GM23338 (cell line): ENCODE results near the gene TRMT2A.

Source experiments
- CREB1 ChIP-seq: fragments of 250-450 bp; sonication (Bioruptor Pico); IDR thresholded peaks from 2 replicates; pipeline ENCODE4 v1.5.0; 2020; ENCODE audit warnings: low read depth, mild to moderate bottlenecking, moderate library complexity
- CTCF ChIP-seq, 2 experiments: fragments of 200-600 bp in 1 of 2; sonication (generic) in 1 of 2; conservative IDR thresholded peaks; 2 replicates each; pipeline versions ENCODE4 v1.5.1 to v1.6.1; 2016 to 2017; ENCODE audit warnings: antibody characterized with exemption in 2 of 2, low read depth in 2 of 2, mild to moderate bottlenecking in 2 of 2, moderate library complexity in 1 of 2
- EZH2 ChIP-seq: fragments of 200-600 bp; sonication (generic); IDR thresholded peaks from one replicate; pipeline ENCODE4 v1.8.0; 2017; ENCODE audit warnings: antibody characterized with exemption, mild to moderate bottlenecking, low read depth; ENCODE audit not compliant: unreplicated experiment
- EZH2phosphoT487 ChIP-seq: fragments of 200-600 bp; sonication (generic); IDR thresholded peaks from one replicate; pipeline ENCODE4 v1.8.1; 2018; ENCODE audit warnings: antibody characterized with exemption; ENCODE audit not compliant: unreplicated experiment
- JUNB ChIP-seq: IDR thresholded peaks from one replicate; pipeline ENCODE4 v1.6.1; 2016; ENCODE audit warnings: antibody characterized with exemption; ENCODE audit not compliant: unreplicated experiment
- NANOG ChIP-seq: IDR thresholded peaks from 2 replicates; pipeline ENCODE4 v1.6.1; 2016; ENCODE audit warnings: antibody characterized with exemption, borderline replicate concordance
- POLR2AphosphoS5 ChIP-seq: IDR thresholded peaks from 2 replicates; pipeline ENCODE4 v1.6.1; 2016; ENCODE audit warnings: antibody characterized with exemption, low read depth
- REST ChIP-seq: IDR thresholded peaks from one replicate; pipeline ENCODE4 v1.6.1; 2018; ENCODE audit warnings: antibody characterized with exemption; ENCODE audit not compliant: unreplicated experiment
- ZNF331 ChIP-seq: fragments of 250-450 bp; sonication (Bioruptor Pico); IDR thresholded peaks from 2 replicates; pipeline ENCODE4 v1.5.0; 2020; ENCODE audit warnings: low read depth, mild to moderate bottlenecking, moderate library complexity

GRCh38 chr22:20127318-20127868, 10.4 kb upstream of the TRMT2A start:
- TF ChIP-seq CTCF (conservative IDR thresholded peaks at IDR 0.05; ENCODE audit: low read depth in 2 of 2): no peak
- no peak; the same call in 1 of the 2 replicates for TF ChIP-seq POLR2AphosphoS5
- no peak for TF ChIP-seq EZH2
- TF ChIP-seq EZH2phosphoT487: no peak
- no peak for TF ChIP-seq CREB1 (CRISPR knock-in tag)
- no peak for TF ChIP-seq ZNF331
- TF ChIP-seq REST: no peak
- TF ChIP-seq JUNB: no peak
- no peak for TF ChIP-seq NANOG
